Measurements from ENCODE around the gene DLX5.
A peak's percentile ranks its signal among the peaks of the same experiment; 100 is the strongest.
"Not testable (repeated sequence)": the region's sequence is repeated elsewhere in the genome, so short reads cannot be mapped to it uniquely, and the experiment has no call there.

The DLX5 gene

DNA sequence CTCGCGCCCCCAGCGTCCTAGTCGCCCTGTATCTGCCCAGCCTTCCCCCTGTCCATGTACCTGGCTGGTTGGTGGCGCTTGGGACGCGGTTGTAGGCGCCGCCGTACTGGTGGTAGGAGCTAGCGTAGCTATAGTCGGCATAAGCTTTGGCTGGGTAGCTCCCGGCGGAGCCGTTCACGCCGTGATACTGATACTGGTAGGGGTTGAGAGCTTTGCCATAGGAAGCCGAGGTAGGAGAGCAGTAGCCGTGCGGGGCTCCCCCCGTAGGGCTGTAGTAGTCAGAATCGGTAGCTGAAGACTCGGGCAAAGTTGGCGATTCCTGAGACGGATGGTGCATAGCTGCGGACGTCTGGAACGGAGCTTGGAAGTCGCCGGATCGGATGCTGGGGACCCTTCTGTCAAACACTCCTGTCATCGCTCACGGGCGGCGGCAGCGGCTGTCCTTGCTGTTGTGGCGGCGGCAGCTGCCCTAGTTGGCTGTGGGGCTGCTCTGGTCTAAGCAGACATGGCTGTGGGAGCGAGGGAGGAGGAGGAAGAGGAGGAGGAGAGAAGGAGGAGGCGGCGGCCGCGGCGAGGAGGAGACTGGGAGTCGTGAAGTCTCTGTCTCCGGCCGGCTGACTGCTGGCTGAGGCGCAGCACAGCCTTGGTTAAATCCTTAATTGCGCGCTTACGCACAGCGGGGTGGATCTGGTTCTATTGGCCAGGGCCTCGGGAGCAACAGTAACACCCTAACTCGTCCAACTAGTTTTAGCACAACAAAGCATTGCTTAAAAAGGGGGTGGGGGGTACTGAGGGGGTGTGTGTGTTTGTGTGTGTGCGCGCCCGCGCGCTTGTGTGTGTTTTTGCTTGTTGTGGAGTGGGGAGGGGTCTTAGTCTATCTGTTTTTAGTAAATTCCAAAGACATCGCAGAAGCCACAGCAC lies at the start of gene DLX5:
Gene DLX5 (minus strand): TSS at position 623 of the 921 bp plus-strand sequence. CDS start 208 bp downstream, at position 415.
- DNase-seq: no peak

GRCh38 chr7:97072025-97072424 lies 47.4 kb upstream of the DLX5 start:
- DNase-seq: not testable (repeated sequence)

GRCh38 chr7:97064972-97065587 lies 40.4 kb upstream of the DLX5 start:
- no peak for DNase-seq

DNA sequence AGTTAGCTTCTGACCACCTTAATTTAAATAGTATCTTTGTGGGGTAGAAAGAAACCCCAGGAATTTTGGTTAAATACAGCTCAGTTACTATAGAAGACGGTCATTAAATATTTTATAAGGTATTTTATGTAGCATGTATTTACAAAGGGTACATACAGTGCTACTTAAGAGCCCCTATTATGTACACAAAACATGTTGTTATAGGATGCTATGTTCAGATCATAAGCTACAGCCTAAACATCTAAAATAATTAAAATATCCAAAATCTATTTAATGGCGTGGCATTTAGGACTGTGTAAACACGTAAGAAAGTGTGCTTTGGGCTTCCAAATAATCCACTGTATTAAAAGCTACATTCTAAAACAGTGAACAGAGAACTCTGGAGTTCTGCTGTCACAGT lies 39.4 kb upstream of the DLX5 start:
- DNase-seq: no peak

GRCh38 chr7:97043281-97043680 lies 18.6 kb upstream of the DLX5 start:
- no peak for DNase-seq

DNA sequence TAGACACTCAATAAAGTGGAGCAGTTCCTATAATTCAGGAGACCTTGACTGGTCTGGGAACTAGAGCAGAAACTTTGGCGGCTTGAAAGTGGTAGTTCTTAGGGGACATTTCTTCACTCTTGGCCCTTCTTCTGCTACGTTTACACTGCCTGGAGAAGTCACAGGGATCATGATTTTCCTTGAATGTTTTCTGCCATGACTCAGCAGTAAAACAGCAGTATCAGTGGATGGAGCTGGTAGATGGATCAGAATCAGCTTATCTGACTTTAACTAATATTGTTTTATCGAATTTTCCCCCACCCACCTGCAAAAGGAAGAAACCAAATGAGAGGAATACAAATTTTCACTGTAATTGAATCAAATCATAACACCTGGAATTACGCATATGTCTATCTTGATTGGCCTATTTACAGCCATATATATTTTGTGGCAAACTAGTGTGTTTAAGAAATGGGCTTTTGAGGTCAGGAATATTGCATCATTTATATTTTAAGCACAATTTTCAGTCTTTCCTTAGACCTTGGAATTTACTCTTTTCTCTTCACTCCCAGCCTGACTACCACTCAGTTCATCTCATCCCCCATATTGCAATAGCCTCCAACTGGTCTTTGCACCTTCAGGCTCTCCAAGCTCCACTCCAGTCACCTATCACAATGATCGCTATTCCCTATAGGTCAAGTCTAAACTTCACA lies 14.9 kb upstream of the DLX5 start:
- no peak for DNase-seq

GRCh38 chr7:97034213-97034852 lies 9.7 kb upstream of the DLX5 start:
- not testable (repeated sequence) for DNase-seq

GRCh38 chr7:97027427-97028234 lies 3.0 kb upstream of the DLX5 start:
- peak; percentile 71 for DNase-seq

DNA sequence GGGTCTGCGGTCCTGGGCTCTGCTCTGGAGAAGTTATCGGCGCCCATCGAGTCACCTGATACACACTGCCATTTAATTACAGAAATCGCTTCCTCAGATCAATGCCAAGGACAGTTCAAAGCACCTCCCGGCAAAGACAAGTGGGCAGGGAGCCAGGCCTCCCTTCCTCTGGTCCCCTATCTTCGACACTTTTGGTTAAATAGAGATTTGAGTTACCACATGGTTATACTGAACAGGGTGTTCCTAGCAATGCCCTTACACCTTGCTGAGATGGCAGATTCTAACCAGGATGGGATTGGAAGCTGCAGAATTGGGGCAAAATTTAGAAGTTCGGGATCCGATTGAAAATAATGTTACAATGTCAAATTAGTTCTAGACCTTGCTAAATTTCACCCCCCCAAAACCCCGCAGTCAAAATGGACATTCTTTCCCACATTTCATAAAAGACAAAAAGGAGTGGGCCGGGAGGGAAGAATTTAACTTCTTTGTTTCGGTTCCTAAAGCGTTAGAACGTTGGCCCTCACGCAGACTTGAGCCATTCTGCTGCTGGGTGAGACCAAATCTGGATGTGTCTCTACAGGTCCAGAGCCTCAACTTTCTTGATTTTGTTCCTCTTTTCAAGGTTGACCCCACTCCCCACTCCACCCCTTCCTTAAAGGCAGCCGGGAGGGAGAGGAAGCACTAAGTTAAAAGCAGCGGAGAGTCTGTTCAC lies 2.2 kb upstream of the DLX5 start:
- DNase-seq: no peak

- DNase-seq: no peak
Observed at GRCh38 chr7:97025983-97026714, 1.5 kb upstream of the DLX5 start.

GRCh38 chr7:97025130-97025499 lies 484 bp upstream of the DLX5 start:
- no peak for DNase-seq

DNA sequence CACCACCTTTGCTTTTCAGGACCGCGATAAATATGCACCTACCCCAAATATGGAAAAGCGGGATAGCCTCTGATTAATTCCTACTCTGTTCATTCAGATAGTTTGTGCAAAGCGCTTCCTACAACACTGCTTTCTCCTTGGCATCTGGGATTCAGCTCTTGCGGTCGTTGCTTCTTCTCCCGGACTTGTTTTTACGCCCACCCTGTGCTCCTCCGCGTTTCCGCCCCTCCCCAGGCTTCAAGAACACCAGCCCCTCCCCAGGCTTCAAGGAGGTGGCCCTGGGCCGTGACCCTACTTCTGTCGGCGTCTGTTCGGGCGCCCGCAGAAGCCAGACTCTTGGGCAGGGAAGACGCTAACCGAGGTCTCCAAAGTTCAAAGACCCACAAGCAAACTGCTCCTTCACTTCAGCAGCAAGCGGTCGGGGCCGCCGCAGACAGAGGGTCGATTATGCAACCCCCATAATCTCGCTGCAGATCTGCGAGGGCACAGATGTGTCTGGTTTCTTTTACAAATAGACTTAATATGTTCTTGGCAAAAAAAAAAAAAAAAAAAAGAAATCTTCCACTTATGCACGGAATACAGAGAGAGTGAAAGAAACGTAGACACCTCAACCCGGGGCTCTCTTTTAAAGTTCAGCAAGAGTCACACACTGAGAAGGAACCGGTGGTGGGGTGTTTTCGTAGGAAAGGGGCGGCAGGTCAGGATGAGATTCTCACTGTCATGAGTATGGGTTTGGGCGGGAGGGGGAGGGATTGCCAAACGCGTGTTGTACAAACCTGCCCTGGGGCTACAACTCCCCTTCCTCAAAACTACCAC lies 1.9 kb downstream of the DLX5 start:
- no peak for DNase-seq

GRCh38 chr7:97021747-97022490 lies 2.7 kb downstream of the DLX5 start:
- no peak for DNase-seq

GRCh38 chr7:97020996-97021746 lies 3.5 kb downstream of the DLX5 start:
- DNase-seq: no peak

DNA sequence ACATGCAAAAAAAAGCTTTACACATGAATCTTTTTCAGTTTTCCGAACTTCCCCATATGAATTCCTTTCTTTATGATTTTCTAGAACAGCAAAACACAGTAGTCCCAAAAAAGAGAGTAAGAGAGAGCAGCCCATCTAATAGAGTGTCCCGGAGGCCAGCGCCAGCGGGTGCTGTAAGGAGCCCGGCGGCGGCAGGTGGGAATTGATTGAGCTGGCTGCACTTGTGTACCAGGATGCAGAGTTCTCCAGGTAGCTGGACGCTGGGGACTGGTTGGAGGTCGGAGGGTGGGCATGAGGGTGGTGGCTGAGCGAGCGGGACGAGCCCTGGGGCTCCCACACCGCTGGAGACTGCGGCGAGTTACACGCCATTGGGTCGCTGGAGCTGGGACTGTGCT lies 4.0 kb downstream of the DLX5 start:
- no peak for DNase-seq

GRCh38 chr7:97019710-97020225 lies 4.9 kb downstream of the DLX5 start:
- no peak for DNase-seq

DNA sequence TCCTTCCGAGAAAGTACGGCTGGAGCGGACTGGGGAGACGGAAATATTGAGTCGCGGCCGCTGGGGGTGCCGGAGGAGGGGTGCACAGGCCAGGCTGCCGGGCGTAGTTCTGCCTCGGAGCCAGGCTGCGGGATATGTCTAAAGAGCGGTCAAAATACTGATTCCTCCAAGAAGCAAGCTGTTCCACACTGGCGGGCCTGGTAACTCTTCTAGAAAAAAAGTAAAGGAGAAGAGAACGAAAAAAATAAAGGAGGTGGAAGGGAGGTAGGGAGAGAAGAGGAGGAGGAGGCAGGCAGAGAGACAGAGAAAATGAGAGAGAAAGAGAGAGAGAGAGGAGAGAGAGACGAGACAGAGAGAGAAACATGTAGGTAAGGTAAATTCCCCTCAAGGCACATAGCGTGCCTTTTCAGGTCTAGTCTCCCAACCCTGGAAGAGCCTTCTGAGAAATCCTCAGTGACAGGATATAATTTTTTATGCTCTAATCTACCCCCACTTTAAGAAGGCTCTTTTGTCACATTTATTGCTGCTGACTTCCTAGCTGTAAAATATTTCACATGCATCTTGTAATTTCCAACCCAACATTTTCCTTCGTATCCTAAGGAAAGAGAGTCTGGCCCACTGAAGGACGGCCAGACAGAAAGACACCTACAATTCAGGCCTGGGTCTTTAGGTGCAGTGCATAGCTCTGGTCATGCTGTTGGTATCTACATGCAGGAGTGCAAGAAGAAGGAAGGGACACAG lies 5.7 kb downstream of the DLX5 start:
- no peak for DNase-seq

Data from NCI-H226 (cell line).